ENCODE results near the gene CD3G.

GRCh38 chr11:118339281-118339961 is 4.7 kb upstream of the CD3G start:
- TF ChIP-seq TEAD1 (CRISPR knock-in tag; IDR thresholded peaks at IDR 0.05) (no peak), ZNF584 (CRISPR knock-in tag; IDR thresholded peaks at IDR 0.05; ENCODE audit: low read depth) (no peak), SMAD2 (IDR thresholded peaks at IDR 0.05; ENCODE audit: low read depth, low read length) (no peak)
